Stimulated activated CD8-positive, alpha-beta memory T cell treated with anti-CD3 and anti-CD28 coated beads, Interleukin-12 subunit alpha, Interleukin-12 subunit beta, amount 100 ng/mL, for 4 hours (primary cell): ENCODE data around the gene DYNC1LI1.

Experiments
- DNase-seq: peaks from one replicate; pipeline ENCODE4 v3.0.0-alpha.2; 2020; ENCODE audit warnings: low read depth

The DYNC1LI1 gene

GRCh38 chr3:32570421-32571191 lies at the start of gene DYNC1LI1:
TSS of gene DYNC1LI1 (minus strand) at chr3:32570858. CDS start at chr3:32570770, 88 bp downstream.
- peak; percentile 93 for DNase-seq

DNA sequence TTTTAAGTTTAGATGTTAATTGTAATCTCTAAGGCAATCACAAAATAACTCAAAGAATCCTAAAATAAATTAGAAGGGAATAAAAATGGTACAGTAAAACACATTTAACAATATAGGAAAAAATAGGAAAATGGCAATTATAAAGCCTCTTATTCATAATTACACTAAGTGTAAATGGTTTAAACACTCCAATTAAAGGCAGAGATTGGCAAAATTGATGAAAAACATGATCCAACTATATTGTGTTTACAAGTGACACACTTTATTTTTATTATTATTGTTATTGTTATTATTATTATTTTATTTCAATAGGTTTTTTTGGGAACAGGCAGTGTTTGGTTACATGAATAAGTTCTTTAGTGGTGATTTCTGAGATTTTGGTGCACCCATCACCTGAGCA lies 48.7 kb upstream of the DYNC1LI1 start:
- no peak for DNase-seq

- DNase-seq: no peak
These were observed 45.8 kb upstream of the DYNC1LI1 start for GRCh38 chr3:32616267-32616962.

- no peak for DNase-seq
These were observed 44.3 kb upstream of the DYNC1LI1 start for GRCh38 chr3:32614956-32615355.

DNA sequence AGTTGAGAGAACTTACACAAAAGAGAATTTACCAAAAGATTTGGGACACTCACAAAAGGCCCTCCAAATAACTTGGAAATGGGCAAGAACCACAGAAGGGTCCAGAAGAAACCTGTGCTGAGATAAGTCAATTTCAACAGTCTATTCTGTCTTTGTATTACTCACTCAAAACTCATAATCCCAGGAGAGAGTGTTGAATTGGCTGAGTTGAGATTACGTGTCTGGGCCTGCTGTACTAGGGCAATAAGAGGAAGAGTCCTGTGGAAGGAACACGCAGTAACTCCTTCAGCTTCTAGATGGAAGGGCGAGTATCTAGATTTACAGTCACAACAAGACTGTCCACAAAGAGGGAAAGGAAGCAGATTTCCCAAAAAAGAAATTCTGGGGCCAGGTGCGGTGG lies 42.5 kb upstream of the DYNC1LI1 start:
- no peak for DNase-seq

- no peak for DNase-seq
These were observed 41.9 kb upstream of the DYNC1LI1 start for GRCh38 chr3:32612547-32612946.

- DNase-seq: no peak
These were observed 36.9 kb upstream of the DYNC1LI1 start for GRCh38 chr3:32607522-32607921.

- no peak for DNase-seq
These were observed 36.3 kb upstream of the DYNC1LI1 start for GRCh38 chr3:32606960-32607359.

DNA sequence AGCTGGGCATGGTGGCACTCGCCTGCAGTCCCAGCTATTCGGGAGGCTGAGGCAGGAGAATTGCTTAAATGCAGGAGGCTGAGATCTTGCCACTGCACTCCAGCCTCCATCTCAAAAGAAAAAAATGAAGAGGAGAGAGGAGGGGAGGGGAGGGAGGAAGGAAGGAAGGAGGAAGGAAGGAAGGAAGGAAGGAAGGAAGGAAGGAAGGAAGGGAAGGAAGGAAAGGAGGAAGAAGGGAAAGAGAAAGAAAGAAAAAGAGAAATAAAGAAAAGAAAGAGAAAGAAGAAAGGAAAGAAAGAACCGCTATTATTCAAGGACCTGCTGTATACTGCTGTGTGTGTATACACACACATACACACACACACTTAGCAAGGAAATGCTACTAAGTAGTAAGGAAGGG lies 35.6 kb upstream of the DYNC1LI1 start:
- DNase-seq: no peak

DNA sequence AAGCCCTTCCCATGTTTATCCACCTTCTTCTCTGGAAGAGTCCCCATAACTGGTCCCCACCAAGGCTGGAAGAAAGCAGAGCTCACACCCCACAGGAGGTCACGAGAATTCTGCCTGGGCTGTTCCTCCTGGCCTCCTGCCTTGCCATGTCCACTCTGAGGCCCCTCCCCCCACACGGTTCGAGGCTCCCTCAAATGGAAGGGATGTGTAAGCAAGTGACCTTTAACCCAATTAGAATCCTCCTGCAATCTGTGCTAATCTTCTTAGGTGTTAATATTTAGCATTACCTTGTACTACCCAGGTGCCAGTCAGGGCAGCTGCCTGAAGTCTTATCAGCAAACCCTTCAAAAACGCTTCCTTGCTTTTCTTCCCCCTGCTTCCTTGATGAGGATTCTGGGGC lies 32.4 kb upstream of the DYNC1LI1 start:
- DNase-seq: no peak

- DNase-seq: no peak
These were observed 31.5 kb upstream of the DYNC1LI1 start for GRCh38 chr3:32602206-32602605.

DNA sequence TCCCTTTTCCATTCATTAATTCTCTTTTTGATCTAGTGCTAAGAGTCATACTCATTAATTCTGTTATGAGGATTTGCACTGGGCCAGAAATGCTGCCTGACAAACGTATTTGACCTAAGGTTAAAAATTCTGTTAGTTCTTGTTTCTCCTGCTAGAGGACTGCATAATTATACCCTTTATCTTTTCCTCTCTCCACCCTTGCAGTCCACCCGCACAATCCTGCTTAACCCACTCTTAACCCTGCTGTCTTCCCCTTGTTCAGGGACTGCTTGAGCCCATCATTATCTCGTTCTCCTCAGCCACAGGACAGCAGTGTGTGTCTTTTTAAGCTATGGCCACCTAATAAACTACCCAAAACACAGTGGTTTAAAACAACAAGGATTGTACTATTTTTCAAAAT lies 31.1 kb upstream of the DYNC1LI1 start:
- DNase-seq: no peak

DNA sequence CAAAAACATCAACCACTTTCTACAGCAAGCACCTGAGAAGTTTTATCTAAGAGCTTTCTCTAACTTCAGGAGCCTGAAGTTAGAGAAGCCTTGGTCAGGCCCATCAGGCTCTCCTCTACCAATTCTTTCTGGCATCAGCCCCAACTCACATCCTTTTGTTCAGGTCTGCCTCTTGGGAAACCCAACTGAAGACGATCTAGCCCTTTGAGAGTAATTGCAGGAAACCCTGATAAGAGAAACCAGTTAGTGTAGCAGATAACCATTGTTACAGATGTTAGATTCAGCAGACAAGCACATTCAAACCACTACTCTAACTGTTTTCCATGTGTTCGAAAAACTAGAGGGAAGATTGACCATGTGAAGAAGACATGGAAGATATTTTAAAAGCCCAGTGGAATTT lies 27.0 kb upstream of the DYNC1LI1 start:
- DNase-seq: no peak

DNA sequence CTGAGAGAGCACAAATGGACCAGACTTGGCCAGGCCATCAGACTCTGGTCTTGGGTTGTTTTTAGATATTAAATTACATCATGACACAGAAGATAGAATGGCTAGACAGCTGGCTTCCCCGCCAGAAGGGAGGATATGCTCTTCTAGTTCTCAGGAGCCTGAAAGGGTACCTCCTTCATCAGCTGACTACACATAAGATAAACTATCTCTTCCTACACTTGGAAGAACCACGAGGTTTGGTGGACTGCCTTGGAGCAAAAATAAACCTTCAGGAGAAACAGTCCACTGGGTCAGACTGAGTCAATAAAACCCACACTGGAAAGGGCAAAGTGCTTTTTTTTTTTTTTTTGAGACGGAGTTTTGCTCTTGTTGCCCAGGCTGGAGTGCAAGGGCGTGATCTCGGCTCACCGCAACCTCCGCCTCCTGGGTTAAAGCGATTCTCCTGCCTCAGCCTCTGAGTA lies 26.3 kb upstream of the DYNC1LI1 start:
- no peak for DNase-seq

GRCh38 chr3:32596282-32596908 lies 25.7 kb upstream of the DYNC1LI1 start:
- no peak for DNase-seq

- no peak for DNase-seq
These were observed 24.7 kb upstream of the DYNC1LI1 start for GRCh38 chr3:32595323-32595722.

GRCh38 chr3:32593903-32594525 lies 23.4 kb upstream of the DYNC1LI1 start:
- DNase-seq: no peak

- no peak for DNase-seq
These were observed 22.2 kb upstream of the DYNC1LI1 start for GRCh38 chr3:32592696-32593353.

DNA sequence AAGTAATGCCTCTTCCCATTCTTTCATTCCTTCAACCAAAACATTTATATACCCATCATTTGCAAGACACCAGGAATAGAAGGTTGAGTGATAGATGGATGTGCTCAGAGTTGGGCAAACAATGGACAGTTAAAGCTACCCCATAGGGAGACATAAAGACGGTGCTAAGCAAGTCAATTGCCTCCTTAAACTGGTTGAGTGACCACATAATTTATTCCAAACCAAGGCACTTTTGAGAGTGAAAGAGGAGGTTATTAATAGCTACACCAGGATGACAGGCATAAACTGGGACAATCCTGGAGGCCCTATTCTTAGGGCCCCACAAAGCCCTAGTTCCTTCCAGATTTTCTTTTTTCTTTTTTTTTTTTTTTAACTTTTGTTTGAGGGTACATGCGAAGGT lies 21.4 kb upstream of the DYNC1LI1 start:
- no peak for DNase-seq

GRCh38 chr3:32591186-32591585 lies 20.5 kb upstream of the DYNC1LI1 start:
- no peak for DNase-seq

GRCh38 chr3:32586356-32586755 lies 15.7 kb upstream of the DYNC1LI1 start:
- DNase-seq: no peak

DNA sequence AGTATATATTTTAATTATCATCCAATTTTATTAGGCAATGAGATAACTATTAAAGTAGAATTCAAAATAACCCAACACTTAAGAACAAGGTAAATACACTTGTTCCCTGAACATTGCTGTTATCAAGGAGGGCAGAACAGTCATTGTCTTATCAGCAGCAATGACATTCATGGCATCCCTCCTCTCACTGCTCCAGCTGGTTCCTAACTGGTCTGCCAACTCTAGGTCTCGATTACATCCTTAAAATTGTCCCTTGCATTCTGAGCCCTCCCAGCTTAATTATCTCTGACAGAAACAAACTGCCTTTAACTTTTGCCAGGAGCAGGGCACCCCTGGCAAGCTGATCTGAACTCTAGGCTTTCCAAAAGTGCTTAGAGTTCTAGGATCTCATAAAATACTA lies 14.0 kb upstream of the DYNC1LI1 start:
- DNase-seq: no peak
